Rectal smooth muscle tissue (tissue), 1 donor: ENCODE data around the gene MICAL3.

Experiments used
- H3K27ac ChIP-seq: one replicate; pipeline ENCODE4 v1.7.0; 2013; ENCODE audit warnings: low read depth, low read length, inconsistent platforms
- H3K27me3 ChIP-seq: one replicate; pipeline ENCODE4 v1.7.0; 2013; ENCODE audit warnings: low read length; ENCODE audit not compliant: control insufficient read depth, insufficient read depth
- H3K36me3 ChIP-seq: one replicate; pipeline ENCODE4 v1.7.0; 2013; ENCODE audit warnings: low read length; ENCODE audit not compliant: control insufficient read depth, insufficient read depth
- H3K4me1 ChIP-seq: one replicate; pipeline ENCODE4 v1.7.0; 2013; ENCODE audit warnings: low read length; ENCODE audit not compliant: control insufficient read depth, insufficient read depth
- H3K4me3 ChIP-seq: one replicate; pipeline ENCODE4 v1.7.0; 2013; ENCODE audit warnings: low read length
- H3K9ac ChIP-seq: one replicate; pipeline ENCODE4 v1.7.0; 2013; ENCODE audit warnings: low read length

MICAL3 gene

DNA sequence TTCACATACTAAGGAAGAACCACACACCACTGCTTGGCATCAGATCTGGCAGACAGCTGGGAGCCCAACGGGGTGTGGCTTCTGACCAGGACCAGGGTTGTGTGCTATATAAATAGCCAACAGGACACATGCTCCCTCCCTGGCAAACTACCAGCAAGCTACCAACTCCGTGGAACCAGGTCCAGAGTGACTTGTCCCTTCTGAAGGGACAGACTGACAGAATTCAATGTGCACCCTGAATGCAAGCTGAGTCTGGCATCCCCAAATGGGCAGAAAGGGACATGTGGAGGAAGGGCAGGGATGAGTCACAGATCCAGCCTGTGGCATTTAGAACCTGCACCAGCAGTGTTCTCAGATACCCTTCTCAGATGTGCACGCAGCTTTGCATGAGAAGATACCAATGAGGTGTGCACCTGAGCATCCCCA, 92.9 kb downstream of the MICAL3 start:
- no peak overlapping the region for H3K27ac ChIP-seq
- no peak overlapping the region for H3K4me3 ChIP-seq
- peaks cover 12% of the 10 kb centered on the region for H3K4me1 ChIP-seq
- H3K9ac ChIP-seq = no peak overlapping the region
- no peaks in the 10 kb centered on the region for H3K27me3 ChIP-seq
- no peaks in the 10 kb centered on the region for H3K36me3 ChIP-seq

DNA sequence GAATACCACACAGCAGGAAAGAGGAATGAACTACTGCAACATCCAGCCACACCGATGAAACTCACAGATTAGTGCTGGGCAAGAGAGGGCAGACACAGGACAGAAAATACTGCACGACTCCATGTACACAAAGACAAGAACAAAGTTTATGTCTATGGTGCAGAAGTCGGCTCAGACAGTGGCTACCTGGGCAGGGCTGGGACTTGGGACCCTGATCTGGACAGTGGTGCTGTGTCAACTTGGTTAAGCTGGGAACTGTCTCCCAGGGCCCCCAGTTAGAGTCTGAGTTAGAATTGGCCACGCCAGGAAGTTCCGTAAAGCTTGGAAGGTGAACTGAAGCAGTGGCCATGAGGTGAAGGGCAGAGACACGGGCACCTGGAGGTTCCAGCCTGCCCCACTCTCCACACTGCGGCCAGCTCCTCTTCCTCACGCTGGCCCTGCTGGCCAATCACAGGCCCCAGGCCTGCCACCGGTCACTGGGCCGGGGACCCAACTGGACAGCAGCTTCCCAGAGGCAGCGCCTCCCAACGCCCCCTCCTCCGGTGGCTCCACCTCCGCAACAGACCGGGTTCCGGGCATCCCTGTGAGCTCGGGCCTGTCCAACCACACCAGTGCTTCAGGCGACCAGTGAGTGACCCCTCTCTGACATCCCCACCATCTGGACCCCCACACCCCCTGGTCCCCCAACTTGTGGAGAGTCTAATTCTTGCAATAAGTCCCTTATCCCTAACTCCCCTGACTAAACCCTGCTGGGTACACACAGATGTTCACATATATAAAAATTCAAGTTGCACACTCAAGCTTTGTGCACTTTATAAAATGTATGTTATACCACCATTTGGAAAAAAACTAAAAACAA, 93.7 kb downstream of the MICAL3 start:
- no peaks in the 10 kb centered on the region for H3K36me3 ChIP-seq
- H3K4me1 ChIP-seq = peaks cover 12% of the 10 kb centered on the region
- no peak overlapping the region for H3K27ac ChIP-seq
- H3K27me3 ChIP-seq = no peaks in the 10 kb centered on the region
- H3K4me3 ChIP-seq = no peak overlapping the region
- H3K9ac ChIP-seq = no peak overlapping the region

DNA sequence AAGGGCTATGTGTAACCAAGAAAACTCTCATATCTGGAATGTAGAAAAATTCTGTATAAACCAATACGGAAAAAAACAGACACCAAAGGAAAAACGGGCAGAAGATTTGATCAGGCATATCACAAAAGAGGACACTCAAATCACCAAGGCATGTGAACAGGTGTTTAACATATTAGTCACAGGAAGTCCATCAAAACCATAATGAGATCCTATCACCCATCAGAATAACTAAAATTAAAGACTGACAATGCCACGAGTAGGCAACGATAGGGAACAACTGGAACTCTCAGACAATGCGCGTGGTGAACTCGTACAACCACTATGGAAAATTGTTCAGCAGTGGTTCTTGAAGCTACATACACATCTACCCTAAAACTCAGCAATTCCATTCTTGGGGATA, 94.5 kb downstream of the MICAL3 start:
- H3K36me3 ChIP-seq = no peaks in the 10 kb centered on the region
- H3K4me3 ChIP-seq = no peak overlapping the region
- no peak overlapping the region for H3K9ac ChIP-seq
- peaks cover 18% of the 10 kb centered on the region for H3K4me1 ChIP-seq
- no peaks in the 10 kb centered on the region for H3K27me3 ChIP-seq
- no peak overlapping the region for H3K27ac ChIP-seq

DNA sequence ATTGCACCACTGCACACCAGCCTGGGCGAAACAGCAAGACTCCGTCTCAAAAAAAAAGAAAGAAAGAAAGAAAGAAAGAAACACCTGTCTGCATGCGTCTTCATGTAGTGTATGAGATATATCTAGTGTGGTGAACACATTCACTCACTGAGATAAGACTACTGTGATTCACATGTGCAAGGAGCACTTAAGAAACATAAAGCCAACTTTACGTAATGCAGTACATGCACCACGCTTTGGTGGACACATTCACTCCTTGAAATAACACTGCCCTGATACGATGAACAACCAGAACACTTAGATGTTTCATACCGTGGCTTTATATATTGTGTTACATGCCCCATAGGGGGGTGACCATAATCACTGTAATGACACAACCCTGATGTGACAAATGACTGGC, 96.0 kb downstream of the MICAL3 start:
- Histone ChIP-seq H3K4me1 (peaks cover 25% of the 10 kb centered on the region), H3K27me3 (no peaks in the 10 kb centered on the region), H3K4me3 (no peak overlapping the region), H3K27ac (no peak overlapping the region), H3K9ac (no peak overlapping the region), H3K36me3 (no peaks in the 10 kb centered on the region)

DNA sequence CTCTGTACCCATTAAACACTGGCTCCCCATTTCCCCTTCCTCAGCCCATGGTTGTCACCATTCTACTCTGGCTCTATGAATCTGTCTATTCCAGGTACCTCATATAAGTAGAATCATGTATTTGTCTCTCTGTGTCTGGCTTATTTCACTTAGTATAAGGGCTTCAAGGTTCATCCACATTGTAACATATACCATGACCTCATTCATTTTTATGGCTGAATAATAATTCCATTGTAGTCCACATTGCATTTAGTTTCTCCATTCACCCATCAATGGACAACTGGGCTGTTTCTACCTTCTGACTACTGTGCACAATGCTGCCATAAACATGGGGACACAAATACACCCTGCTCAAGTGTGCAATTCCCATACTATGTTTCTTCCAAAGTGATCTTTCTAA, 97.3 kb downstream of the MICAL3 start:
- Histone ChIP-seq H3K27me3 (no peaks in the 10 kb centered on the region), H3K36me3 (no peaks in the 10 kb centered on the region), H3K9ac (no peak overlapping the region), H3K27ac (no peak overlapping the region), H3K4me3 (no peak overlapping the region), H3K4me1 (peaks cover 32% of the 10 kb centered on the region)

DNA sequence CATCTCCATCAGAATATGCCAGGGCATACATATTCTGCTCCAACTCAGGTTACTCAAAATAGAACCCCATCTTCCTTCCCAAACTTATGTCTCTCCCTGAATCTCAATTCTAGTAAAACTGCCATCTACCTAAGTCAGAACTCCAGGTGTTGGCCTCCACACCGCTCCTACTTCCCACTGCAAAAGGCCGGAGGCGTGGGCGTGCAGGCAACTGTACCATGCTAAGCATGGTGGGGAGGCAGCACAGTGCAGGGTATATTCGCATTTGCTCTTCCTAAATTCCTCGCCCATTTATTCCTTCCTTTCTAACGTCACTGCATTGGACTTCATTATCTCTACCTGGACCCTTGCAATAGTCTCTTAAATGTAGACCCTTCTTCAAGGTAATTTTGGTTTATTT, 97.8 kb downstream of the MICAL3 start:
- Histone ChIP-seq H3K9ac (no peak overlapping the region), H3K4me1 (peaks cover 33% of the 10 kb centered on the region), H3K36me3 (no peaks in the 10 kb centered on the region), H3K4me3 (no peak overlapping the region), H3K27ac (no peak overlapping the region), H3K27me3 (no peaks in the 10 kb centered on the region)

DNA sequence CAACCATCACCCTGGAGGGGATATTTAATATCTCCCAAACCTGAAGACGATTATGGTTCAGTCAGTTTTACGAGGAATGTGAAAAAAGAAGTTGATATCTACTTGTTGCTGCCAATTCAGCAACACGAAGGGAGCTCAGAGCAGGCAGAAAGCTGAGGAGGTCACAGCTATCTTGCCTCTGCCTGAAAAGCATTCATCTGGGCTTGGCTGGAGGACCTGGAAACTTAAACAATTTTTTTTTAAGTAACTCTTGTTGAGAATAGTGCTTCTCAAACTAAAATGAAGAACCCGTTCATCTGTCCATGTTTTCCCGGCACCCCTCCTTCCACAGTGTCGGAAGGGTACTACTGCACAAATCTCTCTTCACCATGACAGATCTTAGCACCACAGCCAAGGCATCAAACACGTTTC, 98.9 kb downstream of the MICAL3 start:
- Histone ChIP-seq H3K4me3 (no peak overlapping the region), H3K27ac (no peak overlapping the region), H3K4me1 (peaks cover 27% of the 10 kb centered on the region), H3K36me3 (no peaks in the 10 kb centered on the region), H3K27me3 (no peaks in the 10 kb centered on the region), H3K9ac (no peak overlapping the region)

DNA sequence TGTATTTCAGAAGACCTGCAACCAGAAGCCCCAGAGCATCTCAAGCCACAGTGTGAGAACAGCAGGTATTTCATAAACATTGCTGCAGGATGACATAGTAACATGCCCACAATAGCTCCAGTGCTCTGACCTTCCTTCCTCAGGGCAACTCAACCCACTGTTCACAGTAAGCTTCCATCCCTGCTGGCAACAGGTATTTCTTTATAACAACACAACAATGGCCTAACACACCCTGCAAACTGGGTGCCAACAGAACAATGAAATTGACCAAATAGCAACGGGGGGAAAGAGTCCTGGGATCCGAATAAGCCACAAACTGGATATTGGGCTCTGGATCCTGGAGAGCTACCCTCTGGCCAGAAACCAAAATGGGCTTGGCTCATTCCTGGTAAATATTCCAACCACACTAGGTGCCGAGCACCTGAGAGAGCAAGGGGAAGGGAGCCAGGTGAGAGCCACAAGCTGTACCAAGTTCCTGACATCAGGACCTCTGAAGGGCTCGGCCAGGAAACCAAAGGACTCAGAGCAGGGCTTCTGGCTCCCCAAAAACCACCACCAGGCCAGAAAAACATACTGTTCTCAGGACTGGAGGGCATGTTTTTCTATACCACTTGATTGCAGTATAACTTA, 99.5 kb downstream of the MICAL3 start:
- Histone ChIP-seq H3K36me3 (no peaks in the 10 kb centered on the region), H3K9ac (no peak overlapping the region), H3K4me1 (peaks cover 30% of the 10 kb centered on the region), H3K27ac (no peak overlapping the region), H3K4me3 (no peak overlapping the region), H3K27me3 (no peaks in the 10 kb centered on the region)

DNA sequence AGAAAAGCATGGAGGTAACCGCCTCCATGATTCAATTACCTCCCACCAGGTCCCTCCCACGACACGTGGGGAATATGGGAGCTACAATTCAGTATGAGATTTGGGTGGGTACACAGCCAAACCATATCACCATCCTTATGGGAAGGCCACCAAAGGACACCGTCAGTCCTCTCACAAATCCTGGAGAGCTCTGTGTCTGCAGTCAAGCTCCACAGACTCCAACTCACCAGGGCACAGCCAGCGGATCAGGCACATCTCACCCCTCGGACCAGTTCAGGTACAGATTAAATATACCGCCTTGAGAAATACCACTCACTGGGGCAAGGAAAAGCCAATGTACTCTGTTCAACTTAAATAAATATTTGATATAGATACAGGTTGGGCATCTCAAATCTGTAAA, 100.3 kb downstream of the MICAL3 start:
- Histone ChIP-seq H3K27ac (no peak overlapping the region), H3K4me3 (no peak overlapping the region), H3K9ac (no peak overlapping the region), H3K27me3 (no peaks in the 10 kb centered on the region), H3K36me3 (no peaks in the 10 kb centered on the region), H3K4me1 (peaks cover 32% of the 10 kb centered on the region)

DNA sequence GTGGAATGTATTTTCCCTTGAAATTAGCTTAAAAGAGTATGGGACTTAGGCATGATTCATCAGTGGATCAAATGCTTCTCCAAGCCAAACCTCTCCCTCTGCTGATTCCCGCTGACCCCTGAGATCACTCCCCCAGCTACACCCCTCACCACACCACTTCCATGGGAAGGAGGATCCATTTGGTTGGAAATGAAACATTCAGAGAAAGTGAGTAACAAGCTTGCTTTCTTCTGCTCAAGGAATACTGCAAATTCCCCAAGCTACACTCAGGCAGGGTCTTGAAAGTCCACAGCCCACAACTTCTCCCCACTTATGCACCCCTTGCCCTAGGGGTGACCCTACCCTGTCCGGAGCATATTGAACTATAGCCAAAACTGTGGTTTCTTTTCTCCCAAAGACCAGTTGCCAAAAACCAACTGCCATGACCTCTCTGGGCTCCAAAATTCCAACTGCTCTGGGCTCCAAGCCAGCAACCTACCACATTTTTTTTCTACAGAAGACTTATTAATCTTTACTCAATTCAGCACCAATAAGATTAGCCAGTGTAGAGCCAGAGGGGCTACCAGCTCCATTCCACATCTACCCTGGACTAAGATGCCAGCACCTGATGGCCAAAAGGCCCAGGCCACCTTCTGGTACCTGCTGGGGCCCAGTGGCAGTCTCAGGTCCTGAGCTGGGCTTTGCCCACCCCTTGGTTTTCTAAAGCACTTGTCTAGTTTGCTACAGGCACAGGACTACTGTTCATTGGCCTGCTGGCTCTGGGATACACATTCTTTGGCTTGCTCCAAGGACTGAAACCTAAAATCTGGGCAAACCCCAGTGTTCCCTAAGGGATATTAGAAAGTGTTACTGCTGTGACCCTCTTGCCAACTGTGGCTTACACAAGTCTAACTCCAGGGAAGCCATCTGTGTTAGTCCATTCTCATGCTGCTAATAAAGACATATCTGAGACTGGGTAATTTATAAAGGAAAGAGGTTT, 101.1 kb downstream of the MICAL3 start:
- Histone ChIP-seq H3K9ac (no peak overlapping the region), H3K4me1 (peaks cover 32% of the 10 kb centered on the region), H3K27ac (no peak overlapping the region), H3K27me3 (no peaks in the 10 kb centered on the region), H3K36me3 (no peaks in the 10 kb centered on the region), H3K4me3 (no peak overlapping the region)

DNA sequence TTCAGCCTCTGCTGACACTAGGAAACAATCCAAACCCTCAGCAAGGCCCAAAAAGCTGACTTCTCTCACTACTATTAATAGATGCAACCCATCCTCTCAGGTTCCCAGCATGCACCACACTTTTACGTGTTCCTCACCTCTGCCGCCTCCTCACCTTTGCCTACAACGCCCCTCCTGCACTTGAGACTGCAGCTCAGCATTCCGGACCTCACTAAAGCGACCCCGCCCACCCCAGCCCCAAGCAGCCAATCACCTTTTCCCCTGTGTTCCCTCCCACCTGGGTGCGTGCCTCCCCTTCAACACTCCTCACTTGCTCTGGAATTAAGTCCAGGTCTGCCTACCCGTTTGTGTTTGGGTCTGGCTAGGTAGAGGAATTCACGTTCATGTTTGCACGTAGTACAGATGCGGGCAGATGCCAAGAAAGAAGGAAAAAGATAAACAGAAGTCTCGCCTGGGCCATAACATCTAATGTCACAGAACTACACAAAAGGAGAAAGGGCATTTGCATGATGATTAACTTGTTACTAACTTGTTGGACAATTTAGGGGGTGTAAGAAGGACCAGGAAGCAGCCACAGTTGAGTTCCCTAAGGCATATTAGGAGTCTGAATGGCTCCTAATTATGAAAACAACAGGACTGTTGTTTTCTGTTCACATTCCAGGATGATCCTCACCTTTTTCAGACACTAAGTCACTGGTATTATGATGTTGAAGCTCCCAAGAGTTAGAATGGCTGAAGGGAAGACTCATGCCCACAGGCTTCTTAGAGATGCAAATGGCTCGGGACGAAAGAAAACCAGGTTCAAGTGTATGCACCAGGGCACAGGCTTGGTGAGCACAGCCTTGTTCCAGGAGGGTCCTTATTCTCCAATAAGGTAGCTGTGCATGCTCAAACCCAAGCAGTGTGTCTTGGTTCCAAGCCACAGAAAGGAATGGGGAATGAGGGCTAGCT, 102.2 kb downstream of the MICAL3 start:
- H3K27me3 ChIP-seq = no peaks in the 10 kb centered on the region
- H3K27ac ChIP-seq = no peak overlapping the region
- no peak overlapping the region for H3K9ac ChIP-seq
- no peak overlapping the region for H3K4me3 ChIP-seq
- no peaks in the 10 kb centered on the region for H3K36me3 ChIP-seq
- peaks cover 32% of the 10 kb centered on the region for H3K4me1 ChIP-seq
